IMR-90 (cell line): ENCODE measurements around the gene ZNF195. TPM values are rescaled to one million over a fixed set of nuclear protein-coding genes. Genes with fewer than 3 reads are reported as not detected.

ENCODE experiments used
- ATAC-seq: fragments of 200-7000 bp; cut with Tn5 transposase; 2 replicates; pipeline ENCODE4 v1.9.1; 2020; ENCODE audit warnings: low read depth, mild to moderate bottlenecking, moderate library complexity
- BruUV-seq: library from RNA; stranded (reverse); fragments of 400-500 nt; replicated peaks from 2 replicates; lab custom pipeline; 2021; lab: Mats Ljungman, UMichigan
- CTCF ChIA-PET: fragments of 300-600 bp; formaldehyde crosslinking; extraction: SDS; loops from one replicate; lab custom pipeline; 2021; ENCODE audit warnings: antibody characterized with exemption; lab: Yijun Ruan, JAX
- POLR2A ChIA-PET: fragments of 300-600 bp; sonication (Branson Sonifier 250); formaldehyde crosslinking; loops from one replicate; lab custom pipeline; 2022; ENCODE audit warnings: antibody characterized with exemption; ENCODE audit not compliant: unreplicated experiment; lab: Charles Lee
- DNase-seq: peaks from one replicate; pipeline ENCODE4 v3.0.0; 2013
- H2AFZ ChIP-seq: replicated peaks from 2 replicates; pipeline ENCODE3; 2013; ENCODE audit warnings: low read length, mild to moderate bottlenecking; ENCODE audit not compliant: poor library complexity
- H2AK5ac ChIP-seq: 2 replicates; pipeline ENCODE4 v1.6.1; 2013; ENCODE audit warnings: low read depth, low read length, inconsistent platforms
- H2AK9ac ChIP-seq: replicated peaks from 2 replicates; pipeline ENCODE3; 2013; ENCODE audit warnings: mild to moderate bottlenecking, low read depth, low read length, moderate library complexity; ENCODE audit not compliant: poor library complexity
- H2BK120ac ChIP-seq: 2 replicates; pipeline ENCODE4 v1.6.1; 2013; ENCODE audit warnings: low read depth, low read length, inconsistent platforms
- H2BK15ac ChIP-seq: 3 replicates; pipeline ENCODE4 v1.6.1; 2013; ENCODE audit warnings: low read depth, low read length, inconsistent platforms
- H2BK20ac ChIP-seq: 2 replicates; pipeline ENCODE4 v1.6.1; 2013; ENCODE audit warnings: low read depth, mild to moderate bottlenecking, inconsistent platforms, low read length, moderate library complexity
- H2BK5ac ChIP-seq: 2 replicates; pipeline ENCODE4 v1.6.1; 2013; ENCODE audit warnings: mild to moderate bottlenecking, low read depth, low read length, inconsistent platforms; ENCODE audit not compliant: poor library complexity, severe bottlenecking
- H3K14ac ChIP-seq: replicated peaks from 2 replicates; pipeline ENCODE4 v1.6.1; 2013; ENCODE audit warnings: low read depth, low read length, inconsistent platforms
- H3K18ac ChIP-seq: 2 replicates; pipeline ENCODE4 v1.6.1; 2013; ENCODE audit warnings: low read depth, low read length, control low read depth
- H3K23ac ChIP-seq: 2 replicates; pipeline ENCODE4 v1.6.1; 2013; ENCODE audit warnings: low read depth, low read length, inconsistent platforms
- H3K27ac ChIP-seq: 2 replicates; pipeline ENCODE4 v1.5.1; 2013; ENCODE audit warnings: mild to moderate bottlenecking, control low read depth, low read length; ENCODE audit not compliant: insufficient read depth
- H3K27me3 ChIP-seq: 2 replicates; pipeline ENCODE4 v1.6.1; 2013; ENCODE audit warnings: low read length; ENCODE audit not compliant: control insufficient read depth, insufficient read depth
- H3K36me3 ChIP-seq: 2 replicates; pipeline ENCODE4 v1.6.1; 2013; ENCODE audit warnings: low read length, mixed read lengths; ENCODE audit not compliant: control insufficient read depth, insufficient read depth
- H3K4ac ChIP-seq: 2 replicates; pipeline ENCODE4 v1.6.1; 2013; ENCODE audit warnings: low read depth, low read length, inconsistent platforms
- H3K4me1 ChIP-seq: 2 replicates; pipeline ENCODE4 v1.6.1; 2013; ENCODE audit warnings: low read length, mixed read lengths; ENCODE audit not compliant: control insufficient read depth, insufficient read depth
- H3K4me2 ChIP-seq: 2 replicates; pipeline ENCODE4 v1.6.1; 2013; ENCODE audit warnings: low read depth, mild to moderate bottlenecking, control low read depth, low read length, moderate library complexity
- H3K4me3 ChIP-seq: 2 replicates; pipeline ENCODE4 v1.5.1; 2013; ENCODE audit warnings: low read depth, mild to moderate bottlenecking, control low read depth, low read length, moderate library complexity; ENCODE audit not compliant: insufficient read depth
- H3K56ac ChIP-seq: 2 replicates; pipeline ENCODE4 v1.6.1; 2013; ENCODE audit warnings: low read length, inconsistent platforms; ENCODE audit not compliant: insufficient read depth; ENCODE audit errors: extremely low read depth
- H3K79me1 ChIP-seq, 2 experiments: 2 replicates each; pipeline ENCODE4 v1.6.1; 2013; ENCODE audit warnings: low read length in 2 of 2, inconsistent platforms in 1 of 2, low read depth in 1 of 2
- H3K9ac ChIP-seq: 2 replicates; pipeline ENCODE4 v1.6.1; 2013; ENCODE audit warnings: low read depth, low read length, control low read depth
- H3K9me1 ChIP-seq: 2 replicates; pipeline ENCODE4 v1.6.1; 2013; ENCODE audit warnings: low read length, inconsistent platforms; ENCODE audit not compliant: insufficient read depth
- H3K9me3 ChIP-seq: 2 replicates; pipeline ENCODE4 v1.6.1; 2013; ENCODE audit warnings: low read length; ENCODE audit not compliant: control insufficient read depth, insufficient read depth
- H4K20me1 ChIP-seq: 2 replicates; pipeline ENCODE4 v1.6.1; 2013; ENCODE audit warnings: low read length, inconsistent platforms; ENCODE audit not compliant: insufficient read depth
- H4K5ac ChIP-seq: 2 replicates; pipeline ENCODE4 v1.6.1; 2013; ENCODE audit warnings: mild to moderate bottlenecking, low read depth, low read length, control low read depth
- H4K8ac ChIP-seq, 2 experiments: 2 replicates each; pipeline ENCODE4 v1.6.1; 2013; ENCODE audit warnings: low read depth in 2 of 2, low read length in 2 of 2, control low read depth in 1 of 2, inconsistent platforms in 1 of 2
- H4K91ac ChIP-seq: 2 replicates; pipeline ENCODE4 v1.6.1; 2013; ENCODE audit warnings: low read depth, low read length, inconsistent platforms; ENCODE audit not compliant: insufficient read depth
- BHLHE40 ChIP-seq: fragments of 150-350 bp; IDR thresholded peaks from 2 replicates; pipeline ENCODE4 v1.6.1; 2016; ENCODE audit warnings: mild to moderate bottlenecking, low read depth, low read length
- CEBPB ChIP-seq: IDR thresholded peaks from 2 replicates; pipeline ENCODE4 v1.6.1; 2012; ENCODE audit warnings: low read depth, low read length, improper control_type of control experiment
- CHD1 ChIP-seq: IDR thresholded peaks from 2 replicates; pipeline ENCODE4 v1.6.1; 2012; ENCODE audit warnings: low read depth, low read length, improper control_type of control experiment
- MAFK ChIP-seq: IDR thresholded peaks from 2 replicates; pipeline ENCODE4 v1.6.1; 2012; ENCODE audit warnings: low read depth, low read length, improper control_type of control experiment
- RCOR1 ChIP-seq: IDR thresholded peaks from 2 replicates; pipeline ENCODE4 v1.6.1; 2012; ENCODE audit warnings: mild to moderate bottlenecking, low read length, improper control_type of control experiment; ENCODE audit not compliant: insufficient replicate concordance
- whole genome bisulfite sequencing, 2 experiments: methylation state at CpG; one replicate each; pipeline versions ENCODE4 v1.1.5 to v1.1.7; 2013; ENCODE audit warnings: missing lambda C conversion rate in 2 of 2; ENCODE audit not compliant: insufficient read length in 1 of 2; ENCODE audit errors: extremely low coverage in 2 of 2; 5-methylcytosine and 5-hydroxymethylcytosine counted together
- dilution Hi-C: fragments of 300-500 bp; cut with HindIII; formaldehyde crosslinking; loops from one replicate; pipeline ENCODE4 v1.14.3; 2018; ENCODE audit warnings: low sequenced_read_pairs; ENCODE audit not compliant: unreplicated experiment
- in situ Hi-C: fragments of 300-500 bp; cut with MboI; formaldehyde crosslinking; loops from 3 replicates; pipeline ENCODE4 v1.14.3; 2019; ENCODE audit warnings: low sequenced_read_pairs, inconsistent platforms, mixed read lengths
- intact Hi-C: fragments of 100-400 bp; cut with micrococcal nuclease; formaldehyde crosslinking; loops from 2 replicates; pipeline ENCODE4 v1.10.0; 2022
- polyA plus RNA-seq, 3 experiments: library from polyadenylated mRNA; depleted of rRNA; stranded (reverse); fragments of >200 nt; gene quantifications; 2 replicates each; pipeline ENCODE4 v1.2.3, GENCODE V29; 2012; ENCODE audit warnings: low replicate concordance in 1 of 3
- total RNA-seq: library from RNA; depleted of rRNA; stranded (reverse); fragments of >200 nt; gene quantifications from 2 replicates; pipeline ENCODE4 v1.2.3, GENCODE V29; 2012
- TF ChIP-seq, protein P1 (sequence below): fragments of 150-350 bp; IDR thresholded peaks from 2 replicates; pipeline ENCODE4 v1.6.1; 2016; ENCODE audit warnings: low read depth, mild to moderate bottlenecking, low read length, moderate library complexity, borderline replicate concordance
- TF ChIP-seq, protein P2 (sequence below): conservative IDR thresholded peaks from 2 replicates; pipeline ENCODE4 v1.5.1; 2012; ENCODE audit warnings: mild to moderate bottlenecking, low read depth, low read length, improper control_type of control experiment

Gene ZNF195
- total and polyA plus RNA-seq, 2 of the 4 experiments (the other 2 are of a cell fraction) = 10.2 to 24.4 TPM

- Histone ChIP-seq H2BK120ac (no peak overlapping the region), H2AFZ (no peak overlapping the region), H3K27me3 (no peaks in the 10 kb centered on the region), H4K91ac (no peak overlapping the region), H3K9ac (no peak overlapping the region), H3K4me1 (no peaks in the 10 kb centered on the region), H3K56ac (no peak overlapping the region), H2BK5ac (no peak overlapping the region), H3K4me2 (no peak overlapping the region), H3K9me3 (peaks cover 33% of the 10 kb centered on the region), H2BK20ac (no peak overlapping the region), H3K4me3 (no peak overlapping the region), H3K79me1 (peaks cover 29 to 31% of the 10 kb centered on the region in 2 experiments), H3K9me1 (no peaks in the 10 kb centered on the region), H2AK9ac (no peak overlapping the region), H4K8ac (no peak overlapping the region), H3K14ac (no peak overlapping the region), H3K36me3 (peaks cover 43% of the 10 kb centered on the region), H3K27ac (no peak overlapping the region), H4K5ac (no peak overlapping the region), H3K23ac (no peak overlapping the region), H3K18ac (no peak overlapping the region), H2BK15ac (no peak overlapping the region), H3K4ac (no peak overlapping the region), H2AK5ac (no peak overlapping the region), H4K20me1 (peaks cover 6% of the 10 kb centered on the region; the same call in 1 of the 2 replicates)
- POLR2A ChIA-PET = no interaction called here
- DNase-seq (no peak), ATAC-seq (no peak)
- no TSS peak for BruUV-seq
- 97% methylated on average over 4 of the region's 9 CpGs; no CpG with 5 or more reads in 1 of the 2 experiments for WGBS, 2 experiments
- CTCF ChIA-PET = no interaction called here
- dilution Hi-C loops (no loop called here), intact Hi-C loops (no loop called here), in situ Hi-C loops (no loop called here)
- TF ChIP-seq BHLHE40 (no peak), CEBPB (no peak), CHD1 (no peak), RCOR1 (no peak), MAFK (peak; percentile 85)
- TF ChIP-seq, protein P1, sequence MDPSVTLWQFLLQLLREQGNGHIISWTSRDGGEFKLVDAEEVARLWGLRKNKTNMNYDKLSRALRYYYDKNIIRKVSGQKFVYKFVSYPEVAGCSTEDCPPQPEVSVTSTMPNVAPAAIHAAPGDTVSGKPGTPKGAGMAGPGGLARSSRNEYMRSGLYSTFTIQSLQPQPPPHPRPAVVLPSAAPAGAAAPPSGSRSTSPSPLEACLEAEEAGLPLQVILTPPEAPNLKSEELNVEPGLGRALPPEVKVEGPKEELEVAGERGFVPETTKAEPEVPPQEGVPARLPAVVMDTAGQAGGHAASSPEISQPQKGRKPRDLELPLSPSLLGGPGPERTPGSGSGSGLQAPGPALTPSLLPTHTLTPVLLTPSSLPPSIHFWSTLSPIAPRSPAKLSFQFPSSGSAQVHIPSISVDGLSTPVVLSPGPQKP = no peak
- TF ChIP-seq, protein P2, sequence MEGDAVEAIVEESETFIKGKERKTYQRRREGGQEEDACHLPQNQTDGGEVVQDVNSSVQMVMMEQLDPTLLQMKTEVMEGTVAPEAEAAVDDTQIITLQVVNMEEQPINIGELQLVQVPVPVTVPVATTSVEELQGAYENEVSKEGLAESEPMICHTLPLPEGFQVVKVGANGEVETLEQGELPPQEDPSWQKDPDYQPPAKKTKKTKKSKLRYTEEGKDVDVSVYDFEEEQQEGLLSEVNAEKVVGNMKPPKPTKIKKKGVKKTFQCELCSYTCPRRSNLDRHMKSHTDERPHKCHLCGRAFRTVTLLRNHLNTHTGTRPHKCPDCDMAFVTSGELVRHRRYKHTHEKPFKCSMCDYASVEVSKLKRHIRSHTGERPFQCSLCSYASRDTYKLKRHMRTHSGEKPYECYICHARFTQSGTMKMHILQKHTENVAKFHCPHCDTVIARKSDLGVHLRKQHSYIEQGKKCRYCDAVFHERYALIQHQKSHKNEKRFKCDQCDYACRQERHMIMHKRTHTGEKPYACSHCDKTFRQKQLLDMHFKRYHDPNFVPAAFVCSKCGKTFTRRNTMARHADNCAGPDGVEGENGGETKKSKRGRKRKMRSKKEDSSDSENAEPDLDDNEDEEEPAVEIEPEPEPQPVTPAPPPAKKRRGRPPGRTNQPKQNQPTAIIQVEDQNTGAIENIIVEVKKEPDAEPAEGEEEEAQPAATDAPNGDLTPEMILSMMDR = no peak
Measured at GRCh38 chr11:3370311-3370870, 8.6 kb downstream of the ZNF195 start.
